Neuronal stem cell (in vitro differentiated cells): ENCODE measurements around the gene CMYA5.

Experiments used
- DNase-seq: peaks from one replicate; pipeline ENCODE4 v3.0.0-alpha.2; 2013; ENCODE audit warnings: low spot score
- H2AFZ ChIP-seq: one replicate; pipeline ENCODE4 v1.6.1; 2013; ENCODE audit warnings: mild to moderate bottlenecking, low read length, inconsistent platforms
- H2AK5ac ChIP-seq: 2 replicates; pipeline ENCODE4 v1.6.1; 2013; ENCODE audit warnings: low read depth, mild to moderate bottlenecking, inconsistent platforms, low read length, moderate library complexity, mixed read lengths
- H2BK120ac ChIP-seq: 2 replicates; pipeline ENCODE4 v1.6.1; 2013; ENCODE audit warnings: low read depth, mild to moderate bottlenecking, inconsistent platforms, low read length, moderate library complexity, mixed read lengths
- H2BK12ac ChIP-seq: one replicate; pipeline ENCODE4 v1.6.1; 2013; ENCODE audit warnings: low read length, inconsistent platforms
- H2BK15ac ChIP-seq: 2 replicates; pipeline ENCODE4 v1.6.1; 2013; ENCODE audit warnings: mild to moderate bottlenecking, low read length, inconsistent platforms, mixed read lengths
- H2BK5ac ChIP-seq: one replicate; pipeline ENCODE4 v1.6.1; 2013; ENCODE audit warnings: inconsistent platforms, mild to moderate bottlenecking, low read length, moderate library complexity
- H3K14ac ChIP-seq: one replicate; pipeline ENCODE4 v1.6.1; 2013; ENCODE audit warnings: low read length, inconsistent platforms
- H3K18ac ChIP-seq: 2 replicates; pipeline ENCODE4 v1.6.1; 2013; ENCODE audit warnings: low read length, inconsistent platforms
- H3K23ac ChIP-seq: 2 replicates; pipeline ENCODE4 v1.6.1; 2013; ENCODE audit warnings: low read depth, mild to moderate bottlenecking, mixed read lengths, low read length, inconsistent platforms; ENCODE audit not compliant: poor library complexity
- H3K27ac ChIP-seq: replicated peaks from 3 replicates; pipeline ENCODE4 v1.5.1; 2013; ENCODE audit warnings: low read length, inconsistent platforms
- H3K27me3 ChIP-seq, 3 experiments: 2 replicates each; pipeline ENCODE4 v1.6.1; 2013; ENCODE audit warnings: low read length in 3 of 3, mild to moderate bottlenecking in 2 of 3, inconsistent platforms in 1 of 3, low read depth in 1 of 3, mixed read lengths in 1 of 3, moderate library complexity in 1 of 3; ENCODE audit not compliant: control insufficient read depth in 3 of 3, insufficient read depth in 3 of 3
- H3K36me3 ChIP-seq, 2 donors: replicated peaks in 1 of 2; 2 replicates each; pipeline ENCODE4 v1.6.1; 2013; ENCODE audit warnings: low read length in 2 of 2; ENCODE audit not compliant: control insufficient read depth in 2 of 2, insufficient read depth in 2 of 2
- H3K4ac ChIP-seq: 2 replicates; pipeline ENCODE4 v1.6.1; 2013; ENCODE audit warnings: inconsistent platforms, mild to moderate bottlenecking, low read length, moderate library complexity
- H3K4me1 ChIP-seq, 2 donors: 1 replicate in 1 of 2; 2 replicates in 1 of 2; pipeline ENCODE4 v1.6.1; 2013; ENCODE audit warnings: low read length in 2 of 2, low read depth in 1 of 2; ENCODE audit not compliant: control insufficient read depth in 2 of 2, insufficient read depth in 1 of 2
- H3K4me2 ChIP-seq: one replicate; pipeline ENCODE4 v1.6.1; 2013; ENCODE audit warnings: mild to moderate bottlenecking, low read length, inconsistent platforms; ENCODE audit not compliant: insufficient read depth, poor library complexity, severe bottlenecking
- H3K4me3 ChIP-seq, 2 donors: 2 replicates each; pipeline ENCODE4 v1.5.1; 2013; ENCODE audit warnings: low read length in 2 of 2, mild to moderate bottlenecking in 2 of 2, inconsistent platforms in 1 of 2, moderate library complexity in 1 of 2
- H3K79me1 ChIP-seq: one replicate; pipeline ENCODE4 v1.6.1; 2013; ENCODE audit warnings: low read depth, mild to moderate bottlenecking, inconsistent platforms, low read length, moderate library complexity
- H3K9ac ChIP-seq: one replicate; pipeline ENCODE4 v1.6.1; 2013; ENCODE audit warnings: mild to moderate bottlenecking, low read depth, low read length, inconsistent platforms; ENCODE audit not compliant: poor library complexity
- H3K9me3 ChIP-seq, 2 donors: replicated peaks in 1 of 2; 2 replicates each; pipeline versions ENCODE3 to v1.6.1; 2013; ENCODE audit warnings: low read length in 2 of 2, mild to moderate bottlenecking in 2 of 2, inconsistent platforms in 1 of 2, low read depth in 1 of 2, mixed read lengths in 1 of 2, moderate library complexity in 1 of 2; ENCODE audit not compliant: control insufficient read depth in 2 of 2, insufficient read depth in 1 of 2
- H4K8ac ChIP-seq: one replicate; pipeline ENCODE4 v1.6.1; 2013; ENCODE audit warnings: low read depth, mild to moderate bottlenecking, inconsistent platforms, low read length, moderate library complexity
- H4K91ac ChIP-seq: one replicate; pipeline ENCODE4 v1.6.1; 2013; ENCODE audit warnings: low read length, low read depth, mild to moderate bottlenecking, inconsistent platforms; ENCODE audit not compliant: poor library complexity
- WGBS, 2 donors: extraction: QIAGEN DNeasy Blood & Tissue Kit; methylation state at CpG; one replicate each; pipeline ENCODE4 v1.1.7; 2013; ENCODE audit warnings: missing lambda C conversion rate in 2 of 2, mixed read lengths in 1 of 2; ENCODE audit not compliant: insufficient read length in 2 of 2, insufficient replicate concordance in 1 of 2; ENCODE audit errors: extremely low coverage in 2 of 2; 5-methylcytosine and 5-hydroxymethylcytosine counted together

CMYA5 gene

GRCh38 chr5:79736528-79737514 lies 47.2 kb downstream of the CMYA5 start:
- no peak overlapping the region for H3K4ac ChIP-seq
- no peak overlapping the region for H2BK5ac ChIP-seq
- no peaks in the 10 kb centered on the region for H3K79me1 ChIP-seq
- H3K4me2 ChIP-seq = no peak overlapping the region
- no peaks in the 10 kb centered on the region for H3K9me3 ChIP-seq
- H3K27me3 ChIP-seq = peaks cover 0 to 43% (median 0%) of the 10 kb centered on the region in 3 experiments
- H2AK5ac ChIP-seq = no peak overlapping the region
- no peak overlapping the region for H4K91ac ChIP-seq
- no CpG with 5 or more reads among the region's 14 CpGs for WGBS, 2 donors
- DNase-seq = no peak
- H3K14ac ChIP-seq = no peak overlapping the region
- no peak overlapping the region for H3K4me3 ChIP-seq
- no peak overlapping the region for H2AFZ ChIP-seq
- no peak overlapping the region for H3K23ac ChIP-seq
- no peak overlapping the region for H3K27ac ChIP-seq
- no peaks in the 10 kb centered on the region for H3K4me1 ChIP-seq
- H3K36me3 ChIP-seq = no peaks in the 10 kb centered on the region
- H2BK15ac ChIP-seq = no peak overlapping the region
- no peak overlapping the region for H2BK12ac ChIP-seq
- H4K8ac ChIP-seq = no peak overlapping the region
- H3K9ac ChIP-seq = no peak overlapping the region
- H3K18ac ChIP-seq = no peak overlapping the region
- H2BK120ac ChIP-seq = no peak overlapping the region

GRCh38 chr5:79738349-79738748 lies 48.7 kb downstream of the CMYA5 start:
- Histone ChIP-seq H3K4me2 (no peak overlapping the region), H2BK15ac (no peak overlapping the region), H3K14ac (no peak overlapping the region), H3K4me1 (no peaks in the 10 kb centered on the region), H2BK5ac (no peak overlapping the region), H3K4ac (no peak overlapping the region), H2AFZ (no peak overlapping the region), H3K79me1 (no peaks in the 10 kb centered on the region), H4K91ac (no peak overlapping the region), H3K9me3 (no peaks in the 10 kb centered on the region), H3K23ac (no peak overlapping the region), H3K9ac (no peak overlapping the region), H2BK12ac (no peak overlapping the region), H3K4me3 (no peak overlapping the region), H4K8ac (no peak overlapping the region), H3K27ac (no peak overlapping the region), H2BK120ac (no peak overlapping the region), H3K18ac (no peak overlapping the region), H3K36me3 (no peaks in the 10 kb centered on the region), H2AK5ac (no peak overlapping the region), H3K27me3 (peaks cover 0 to 35% (median 0%) of the 10 kb centered on the region in 3 experiments)
- no peak for DNase-seq
- no CpG with 5 or more reads among the region's 5 CpGs for WGBS, 2 donors

GRCh38 chr5:79742549-79743136 lies 53.0 kb downstream of the CMYA5 start:
- Histone ChIP-seq H2AK5ac (no peak overlapping the region), H2BK15ac (no peak overlapping the region), H2BK5ac (no peak overlapping the region), H3K4me3 (no peak overlapping the region), H4K91ac (no peak overlapping the region), H3K18ac (no peak overlapping the region), H3K79me1 (no peaks in the 10 kb centered on the region), H3K23ac (no peak overlapping the region), H2BK120ac (no peak overlapping the region), H3K4ac (no peak overlapping the region), H3K9me3 (no peaks in the 10 kb centered on the region), H3K14ac (no peak overlapping the region), H3K27ac (no peak overlapping the region), H2BK12ac (no peak overlapping the region), H2AFZ (no peak overlapping the region), H3K27me3 (peaks cover 0 to 19% (median 0%) of the 10 kb centered on the region in 3 experiments), H4K8ac (no peak overlapping the region), H3K4me2 (no peak overlapping the region), H3K4me1 (peaks cover 0 to 8% of the 10 kb centered on the region in 2 donors), H3K36me3 (no peaks in the 10 kb centered on the region), H3K9ac (no peak overlapping the region)
- 100% methylated on average over 1 of the region's 3 CpGs; no CpG with 5 or more reads in 1 of the 2 donors for WGBS, 2 donors
- DNase-seq = no peak
